Activated T-cell treated with anti-CD3 and anti-CD28 coated beads, Interleukin-2, amount 50 U/mL, for 24 hours (primary cell): ENCODE measurements around the gene F3.
"Not testable (repeated sequence)": the region's sequence is repeated elsewhere in the genome, so short reads cannot be mapped to it uniquely, and the experiment has no call there.

Experiments used
- DNase-seq: peaks from one replicate; pipeline ENCODE4 v3.0.0-alpha.2; 2020
- H3K27ac Mint-ChIP-seq: 2 replicates; pipeline ENCODE4 v1.8.0; 2020; ENCODE audit warnings: mild to moderate bottlenecking, mixed read lengths
- H3K27me3 Mint-ChIP-seq: 2 replicates; pipeline ENCODE4 v1.8.0; 2020; ENCODE audit warnings: mixed read lengths
- H3K36me3 Mint-ChIP-seq: 2 replicates; pipeline ENCODE4 v1.8.0; 2020; ENCODE audit warnings: low read depth, mixed read lengths
- H3K4me1 Mint-ChIP-seq: 2 replicates; pipeline ENCODE4 v1.8.0; 2020; ENCODE audit warnings: low read depth, mixed read lengths
- H3K4me3 Mint-ChIP-seq: 2 replicates; pipeline ENCODE4 v1.8.0; 2020; ENCODE audit warnings: mild to moderate bottlenecking, moderate library complexity, mixed read lengths
- H3K9me3 Mint-ChIP-seq: 2 replicates; pipeline ENCODE4 v1.8.0; 2020; ENCODE audit warnings: mixed read lengths

F3 gene

GRCh38 chr1:94541246-94542087 is at the start of gene F3:
F3 (minus strand) TSS chr1:94541759; CDS start chr1:94541636, 123 bp downstream.
- H3K36me3 Mint-ChIP-seq = no peaks in the 10 kb centered on the region
- peak within 1 kb of the TSS; percentile 79 for H3K4me3 Mint-ChIP-seq
- H3K4me1 Mint-ChIP-seq = peaks cover 20% of the 10 kb centered on the region
- no peaks in the 10 kb centered on the region for H3K9me3 Mint-ChIP-seq
- H3K27ac Mint-ChIP-seq = peak within 1 kb of the TSS; percentile 31
- DNase-seq = peak; percentile 83
- peaks cover 82% of the 10 kb centered on the region for H3K27me3 Mint-ChIP-seq

DNA sequence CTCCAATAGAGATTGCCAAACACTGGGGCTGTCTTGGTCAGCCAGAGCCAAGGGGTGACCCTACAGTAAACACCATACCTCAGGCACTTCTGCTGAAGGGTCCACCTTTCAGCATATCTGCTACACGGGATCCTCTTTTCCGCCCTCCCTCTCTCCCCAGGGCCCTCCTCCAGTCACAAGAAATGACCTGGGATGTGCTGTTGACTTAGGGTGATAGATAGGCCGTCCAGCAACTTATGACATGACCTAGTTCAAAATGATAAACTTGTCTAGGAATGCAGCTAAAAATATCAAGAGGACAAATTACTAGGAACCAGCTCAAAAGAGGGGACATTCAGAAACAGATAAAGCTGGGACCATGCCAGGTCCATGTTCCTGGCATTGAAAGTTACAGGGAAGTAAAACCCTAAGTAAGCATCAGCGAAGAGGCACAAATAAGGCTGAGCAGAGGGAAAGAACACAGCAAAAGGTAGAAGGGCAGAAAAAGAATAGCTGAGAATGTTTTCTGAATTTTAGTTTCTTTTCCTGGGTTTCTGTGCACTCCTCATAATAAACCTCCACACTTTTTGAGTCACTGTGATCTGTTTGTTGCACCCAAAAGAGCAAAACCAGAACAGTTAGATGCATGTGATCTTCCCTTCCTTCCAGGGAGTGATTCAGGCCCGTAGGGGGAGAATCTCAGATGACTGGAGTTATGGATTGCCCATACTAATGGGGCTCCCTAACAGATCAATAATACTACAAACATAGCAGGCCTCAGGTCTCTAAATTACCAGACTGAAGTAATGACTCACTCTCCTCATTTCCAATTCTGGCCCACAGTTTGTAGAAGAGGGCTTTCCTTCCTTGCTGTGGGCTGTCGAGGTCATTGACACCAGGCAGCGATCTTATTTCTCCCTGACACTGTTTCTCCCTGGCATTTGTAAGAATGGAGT is 48.9 kb upstream of the F3 start:
- no peak for DNase-seq
- Mint-ChIP-seq H3K4me1 (no peaks in the 10 kb centered on the region), H3K9me3 (no peaks in the 10 kb centered on the region), H3K27ac (no peak overlapping the region), H3K4me3 (no peak overlapping the region), H3K27me3 (peaks cover 11% of the 10 kb centered on the region), H3K36me3 (no peaks in the 10 kb centered on the region)

- no peaks in the 10 kb centered on the region for H3K4me1 Mint-ChIP-seq
- H3K4me3 Mint-ChIP-seq = no peak overlapping the region
- H3K27ac Mint-ChIP-seq = no peak overlapping the region
- H3K27me3 Mint-ChIP-seq = peaks cover 11% of the 10 kb centered on the region
- no peaks in the 10 kb centered on the region for H3K36me3 Mint-ChIP-seq
- DNase-seq = no peak
- no peaks in the 10 kb centered on the region for H3K9me3 Mint-ChIP-seq
Measured at GRCh38 chr1:94589728-94590127, 48.2 kb upstream of the F3 start.

DNA sequence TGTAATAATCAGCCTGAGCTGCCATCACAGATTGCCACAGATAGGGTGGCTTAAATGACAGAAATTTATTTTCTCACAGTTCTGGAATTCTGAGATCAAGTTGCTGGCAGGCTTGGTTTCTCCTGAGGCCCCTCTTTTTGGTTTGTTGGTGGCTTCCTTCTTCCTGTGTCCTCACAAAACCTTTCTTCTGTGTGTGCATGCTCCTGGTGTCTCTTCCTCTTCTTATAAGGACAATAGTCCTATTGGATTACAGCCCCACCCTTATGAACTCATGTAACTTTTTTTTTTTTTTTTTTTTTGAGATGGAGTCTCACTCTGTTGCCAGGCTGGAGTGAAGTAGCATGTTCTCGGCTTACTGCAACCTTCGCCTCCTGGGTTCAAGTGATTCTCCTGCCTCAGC is 41.0 kb upstream of the F3 start:
- Mint-ChIP-seq H3K4me3 (no peak overlapping the region), H3K27ac (no peak overlapping the region), H3K27me3 (peaks cover 16% of the 10 kb centered on the region), H3K9me3 (peaks cover 4% of the 10 kb centered on the region), H3K4me1 (no peaks in the 10 kb centered on the region), H3K36me3 (no peaks in the 10 kb centered on the region)
- DNase-seq = no peak

- no peaks in the 10 kb centered on the region for H3K4me1 Mint-ChIP-seq
- no peak overlapping the region for H3K27ac Mint-ChIP-seq
- peaks cover 8% of the 10 kb centered on the region for H3K27me3 Mint-ChIP-seq
- H3K36me3 Mint-ChIP-seq = peaks cover 2% of the 10 kb centered on the region
- no peak overlapping the region for H3K4me3 Mint-ChIP-seq
- no peak for DNase-seq
- H3K9me3 Mint-ChIP-seq = peaks cover 12% of the 10 kb centered on the region
Measured at GRCh38 chr1:94580367-94581115, 39.0 kb upstream of the F3 start.

- Mint-ChIP-seq H3K4me3 (no peak overlapping the region), H3K4me1 (no peaks in the 10 kb centered on the region), H3K9me3 (peaks cover 12% of the 10 kb centered on the region), H3K36me3 (peaks cover 2% of the 10 kb centered on the region), H3K27me3 (peaks cover 8% of the 10 kb centered on the region), H3K27ac (no peak overlapping the region)
- no peak for DNase-seq
Measured at GRCh38 chr1:94579876-94580294, 38.3 kb upstream of the F3 start.

DNA sequence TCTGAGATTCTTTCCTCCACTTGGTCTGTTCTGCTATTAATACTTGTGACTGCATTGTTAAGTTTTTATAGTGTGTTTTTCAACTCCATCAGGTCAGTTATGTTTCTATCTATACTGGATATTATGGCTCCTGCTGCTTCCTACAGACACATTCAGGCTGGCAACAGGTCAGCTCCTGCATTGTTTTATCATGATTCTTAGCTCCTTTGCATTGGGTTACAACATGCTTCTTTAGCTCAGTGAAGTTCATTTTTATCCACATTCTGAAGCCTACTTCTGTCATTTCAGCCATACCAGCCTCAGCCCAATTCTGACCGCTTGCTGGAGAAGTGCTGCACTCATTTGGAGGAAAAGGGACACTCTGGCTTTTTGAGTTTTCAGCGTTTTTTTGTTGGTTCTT is 37.3 kb upstream of the F3 start:
- DNase-seq = no peak
- Mint-ChIP-seq H3K4me1 (no peaks in the 10 kb centered on the region), H3K9me3 (peaks cover 12% of the 10 kb centered on the region), H3K27me3 (peaks cover 3% of the 10 kb centered on the region), H3K36me3 (peaks cover 2% of the 10 kb centered on the region), H3K27ac (no peak overlapping the region), H3K4me3 (no peak overlapping the region)

DNA sequence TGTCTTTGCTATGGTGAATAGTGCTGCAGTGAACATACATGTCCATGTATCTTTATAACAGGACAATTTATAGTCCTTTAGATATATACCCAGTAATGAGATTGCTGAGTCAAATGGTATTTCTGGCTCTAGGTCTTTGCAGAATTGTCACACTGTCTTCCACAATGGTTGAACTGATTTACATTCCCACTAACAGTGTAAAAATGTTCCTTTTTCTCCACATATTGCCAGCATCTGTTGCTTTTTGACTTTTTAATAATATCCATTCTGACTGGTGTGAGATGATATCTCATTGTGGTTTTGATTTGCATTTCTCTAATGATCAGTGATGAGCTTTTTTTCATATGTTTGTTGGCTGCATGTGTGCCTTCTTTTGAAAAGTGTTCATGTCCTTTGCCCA is 32.4 kb upstream of the F3 start:
- H3K4me3 Mint-ChIP-seq, H3K4me1 Mint-ChIP-seq, DNase-seq, H3K36me3 Mint-ChIP-seq, H3K27ac Mint-ChIP-seq, H3K27me3 Mint-ChIP-seq: not testable (repeated sequence)
- H3K9me3 Mint-ChIP-seq = peaks cover 20% of the 10 kb centered on the region

GRCh38 chr1:94572780-94573179 is 31.2 kb upstream of the F3 start:
- Mint-ChIP-seq H3K27me3 (no peaks in the 10 kb centered on the region), H3K27ac (no peak overlapping the region), H3K36me3 (peaks cover 2% of the 10 kb centered on the region), H3K9me3 (peaks cover 17% of the 10 kb centered on the region), H3K4me1 (no peaks in the 10 kb centered on the region), H3K4me3 (no peak overlapping the region)
- no peak for DNase-seq

DNA sequence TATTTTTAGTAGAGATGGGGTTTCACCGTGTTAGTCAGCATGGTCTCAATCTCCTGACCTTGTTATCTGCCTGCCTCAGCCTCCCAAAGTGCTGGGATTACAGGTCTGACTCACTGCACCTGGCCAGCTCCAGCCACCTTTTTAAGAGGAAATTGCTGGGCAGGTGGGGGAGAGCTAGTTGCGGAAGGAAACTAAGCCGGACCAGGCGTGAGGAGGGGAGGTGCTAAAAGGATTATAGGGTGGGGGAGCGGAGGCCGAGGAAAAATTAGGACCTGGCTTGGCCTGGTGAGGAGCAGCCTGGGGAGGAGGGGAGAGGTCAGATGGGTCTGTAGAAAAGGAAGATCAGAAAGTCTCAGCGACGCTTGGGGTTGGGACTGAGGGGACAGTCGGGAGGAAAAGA is 29.4 kb upstream of the F3 start:
- H3K4me3 Mint-ChIP-seq = not testable (repeated sequence)

GRCh38 chr1:94568806-94569205 is 27.2 kb upstream of the F3 start:
- not testable (repeated sequence) for H3K27me3 Mint-ChIP-seq

More for the DNA sequence above, 29.4 kb upstream of the F3 start:
- H3K27me3 Mint-ChIP-seq, H3K4me1 Mint-ChIP-seq, DNase-seq, H3K36me3 Mint-ChIP-seq, H3K9me3 Mint-ChIP-seq, H3K27ac Mint-ChIP-seq: not testable (repeated sequence)

GRCh38 chr1:94567975-94568607 is 26.5 kb upstream of the F3 start:
- H3K36me3 Mint-ChIP-seq, H3K4me3 Mint-ChIP-seq, H3K27me3 Mint-ChIP-seq, H3K9me3 Mint-ChIP-seq, H3K27ac Mint-ChIP-seq, H3K4me1 Mint-ChIP-seq, DNase-seq: not testable (repeated sequence)

More at GRCh38 chr1:94568806-94569205, 27.2 kb upstream of the F3 start:
- not testable (repeated sequence) for H3K36me3 Mint-ChIP-seq, H3K4me1 Mint-ChIP-seq, DNase-seq, H3K27ac Mint-ChIP-seq, H3K9me3 Mint-ChIP-seq, H3K4me3 Mint-ChIP-seq

- not testable (repeated sequence) for H3K36me3 Mint-ChIP-seq, H3K4me1 Mint-ChIP-seq, H3K9me3 Mint-ChIP-seq, DNase-seq, H3K27ac Mint-ChIP-seq, H3K4me3 Mint-ChIP-seq, H3K27me3 Mint-ChIP-seq
Measured at GRCh38 chr1:94566436-94566835, 24.9 kb upstream of the F3 start.

- no peaks in the 10 kb centered on the region for H3K4me1 Mint-ChIP-seq
Measured at GRCh38 chr1:94565901-94566300, 24.3 kb upstream of the F3 start.

More at GRCh38 chr1:94565901-94566300, 24.3 kb upstream of the F3 start:
- DNase-seq = no peak
- Mint-ChIP-seq H3K36me3 (no peaks in the 10 kb centered on the region), H3K9me3 (no peaks in the 10 kb centered on the region), H3K27me3 (peaks cover 2% of the 10 kb centered on the region), H3K4me3 (no peak overlapping the region), H3K27ac (no peak overlapping the region)
